HepG2 (cell line): ENCODE data around the gene IBA57. TPM values are rescaled to one million over a fixed set of nuclear protein-coding genes. Genes with fewer than 3 reads are reported as not detected.

Source experiments
- ARID4A ChIP-seq: sonication (generic); formaldehyde crosslinking; IDR thresholded peaks from 2 replicates; pipeline ENCODE4 v1.5.0; 2020; ENCODE audit warnings: mild to moderate bottlenecking, missing genetic modification reagents, borderline replicate concordance
- CREBL2 ChIP-seq: sonication (generic); formaldehyde crosslinking; IDR thresholded peaks from 2 replicates; pipeline ENCODE4 v1.8.1; 2023; ENCODE audit warnings: missing genetic modification reagents, mild to moderate bottlenecking, borderline replicate concordance
- CTCF ChIP-seq: sonication (generic); formaldehyde crosslinking; IDR thresholded peaks from 2 replicates; pipeline ENCODE4 v1.5.0; 2020; ENCODE audit warnings: mild to moderate bottlenecking, missing genetic modification reagents, moderate library complexity
- EZH2 ChIP-seq: conservative IDR thresholded peaks from 2 replicates; pipeline ENCODE4 v1.6.1; 2012; ENCODE audit warnings: mild to moderate bottlenecking, low read depth, low read length, moderate library complexity
- HNRNPH1 ChIP-seq: fragments of 200-400 bp; formaldehyde crosslinking; optimal IDR thresholded peaks from 2 replicates; pipeline ENCODE3; 2017; ENCODE audit warnings: mild to moderate bottlenecking, low read depth, low read length
- KDM3A ChIP-seq: IDR thresholded peaks from 2 replicates; pipeline ENCODE4 v1.6.1; 2018; ENCODE audit warnings: low read depth, missing compliant biosample characterization
- MBNL3 ChIP-seq: fragments of 250-450 bp; sonication (Bioruptor Pico); conservative IDR thresholded peaks from 2 replicates; pipeline ENCODE4 v1.8.0; 2022; ENCODE audit warnings: mild to moderate bottlenecking, inconsistent platforms
- MIER3 ChIP-seq: IDR thresholded peaks from 2 replicates; pipeline ENCODE4 v1.6.1; 2016; ENCODE audit warnings: missing compliant biosample characterization, borderline replicate concordance
- MTF2 ChIP-seq: sonication (generic); formaldehyde crosslinking; IDR thresholded peaks from 2 replicates; pipeline ENCODE4 v1.5.0; 2020; ENCODE audit warnings: missing genetic modification reagents, borderline replicate concordance
- MXD4 ChIP-seq: IDR thresholded peaks from 2 replicates; pipeline ENCODE4 v1.6.1; 2016; ENCODE audit warnings: mild to moderate bottlenecking, missing biosample characterization, missing genetic modification reagents
- PHF8 ChIP-seq: sonication (generic); formaldehyde crosslinking; IDR thresholded peaks from 2 replicates; pipeline ENCODE4 v1.5.0; 2020; ENCODE audit warnings: missing genetic modification reagents
- SMAD3 ChIP-seq: sonication (generic); formaldehyde crosslinking; IDR thresholded peaks from 2 replicates; pipeline ENCODE4 v1.4.0; 2020; ENCODE audit warnings: missing genetic modification reagents
- SP5 ChIP-seq: IDR thresholded peaks from 2 replicates; pipeline ENCODE4 v1.6.1; 2016; ENCODE audit warnings: low read depth, borderline replicate concordance
- TBL1XR1 ChIP-seq: fragments of 150-350 bp; IDR thresholded peaks from 2 replicates; pipeline ENCODE4 v1.6.1; 2014; ENCODE audit warnings: borderline replicate concordance, low read length; ENCODE audit not compliant: partially characterized antibody
- ZFP62 ChIP-seq: sonication (generic); formaldehyde crosslinking; IDR thresholded peaks from 2 replicates; pipeline ENCODE4 v1.4.0; 2020; ENCODE audit warnings: missing genetic modification reagents
- ZMYM3 ChIP-seq: sonication (generic); formaldehyde crosslinking; IDR thresholded peaks from 2 replicates; pipeline ENCODE4 v1.5.1; 2020; ENCODE audit warnings: mild to moderate bottlenecking, missing genetic modification reagents
- ZNF615 ChIP-seq: sonication (generic); formaldehyde crosslinking; IDR thresholded peaks from 2 replicates; pipeline ENCODE4 v1.5.0; 2020; ENCODE audit warnings: mild to moderate bottlenecking, missing genetic modification reagents, borderline replicate concordance
- ZNF770 ChIP-seq: sonication (generic); formaldehyde crosslinking; IDR thresholded peaks from 2 replicates; pipeline ENCODE4 v1.5.0; 2020; ENCODE audit warnings: mild to moderate bottlenecking, missing genetic modification reagents
- ZSCAN25 ChIP-seq: sonication (generic); formaldehyde crosslinking; IDR thresholded peaks from 2 replicates; pipeline ENCODE4 v1.8.0; 2022; ENCODE audit warnings: mild to moderate bottlenecking, missing genetic modification reagents
- polyA plus RNA-seq, 8 experiments: library from polyadenylated mRNA; depleted of rRNA in 3 of 8; stranded (reverse) in 7 of 8; unstranded in 1 of 8; fragments of >200 nt; fragmentation: Illumina TruSeq in 4 of 8; extraction: Trizol in 4 of 8; gene quantifications; 2 replicates each; pipeline versions ENCODE4 v1.2.1 to v1.2.3, GENCODE V29; 2011 to 2016; ENCODE audit warnings: low read depth in 4 of 8, missing spikeins in 1 of 8, mixed read lengths in 1 of 8; ENCODE audit not compliant: insufficient read depth in 1 of 8
- total RNA-seq, 5 experiments: library from RNA; depleted of rRNA; stranded (reverse); fragments of >200 nt; fragmentation: Illumina TruSeq; extraction: Trizol; gene quantifications; 2 replicates each; pipeline ENCODE4 v1.2.3, GENCODE V29; 2016; ENCODE audit warnings: low read depth in 1 of 5
- TF ChIP-seq, protein P1 (sequence below): IDR thresholded peaks from 2 replicates; pipeline ENCODE4 v1.6.1; 2016; ENCODE audit warnings: missing compliant biosample characterization, missing genetic modification reagents, borderline replicate concordance

Gene IBA57
- total and polyA plus RNA-seq, 2 of the 13 experiments (the other 11 are each of a cell fraction or from before 2014, with no cell fraction given): 2.3 to 10.2 TPM

GRCh38 chr1:228165372-228166169, at the start of gene IBA57 (continued):
- peak; percentile 56; the same call in 1 of the 2 replicates for TF ChIP-seq ZNF770 (CRISPR knock-in tag)
- TF ChIP-seq TBL1XR1: no peak
- TF ChIP-seq PHF8: no peak; the same call in 1 of the 2 replicates
- peak; percentile 95 for TF ChIP-seq SP5 (CRISPR knock-in tag)
- TF ChIP-seq HNRNPH1: no peak
- TF ChIP-seq CREBL2 (CRISPR knock-in tag): no peak
- no peak for TF ChIP-seq ZFP62
- TF ChIP-seq CTCF (CRISPR knock-in tag): peak; percentile 90
- no peak for TF ChIP-seq MTF2 (CRISPR knock-in tag)
- TF ChIP-seq ZNF615 (CRISPR knock-in tag): no peak
- TF ChIP-seq MIER3: 0 out of 2 replicates have a peak, but pooled peaks have one; percentile 62
- 0 out of 2 replicates have a peak, but pooled peaks have one; percentile 57 for TF ChIP-seq SMAD3
- TF ChIP-seq ZMYM3 (CRISPR knock-in tag): no peak
- TF ChIP-seq MBNL3 (CRISPR knock-in tag): no peak
- TF ChIP-seq KDM3A: peak; percentile 30; the same call in 1 of the 2 replicates
- 0 out of 2 replicates have a peak, but pooled peaks have one; percentile 11 for TF ChIP-seq MXD4
- TF ChIP-seq ARID4A (CRISPR knock-in tag): peak; percentile 57; the same call in 1 of the 2 replicates
- TF ChIP-seq, protein P1, sequence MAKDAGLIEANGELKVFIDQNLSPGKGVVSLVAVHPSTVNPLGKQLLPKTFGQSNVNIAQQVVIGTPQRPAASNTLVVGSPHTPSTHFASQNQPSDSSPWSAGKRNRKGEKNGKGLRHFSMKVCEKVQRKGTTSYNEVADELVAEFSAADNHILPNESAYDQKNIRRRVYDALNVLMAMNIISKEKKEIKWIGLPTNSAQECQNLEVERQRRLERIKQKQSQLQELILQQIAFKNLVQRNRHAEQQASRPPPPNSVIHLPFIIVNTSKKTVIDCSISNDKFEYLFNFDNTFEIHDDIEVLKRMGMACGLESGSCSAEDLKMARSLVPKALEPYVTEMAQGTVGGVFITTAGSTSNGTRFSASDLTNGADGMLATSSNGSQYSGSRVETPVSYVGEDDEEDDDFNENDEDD (CRISPR knock-in tag): peak; percentile 85; the same call in 1 of the 2 replicates
- no peak for TF ChIP-seq EZH2
- peak; percentile 56; the same call in 1 of the 2 replicates for TF ChIP-seq ZSCAN25 (CRISPR knock-in tag)
